H1 (cell line): Measurements from ENCODE around the gene MGME1. TPM values are rescaled to one million over a fixed set of nuclear protein-coding genes. Genes with fewer than 3 reads are reported as not detected.

Experiments
- CTCF ChIA-PET: fragments of 300-600 bp; sonication (Branson Sonifier 250); formaldehyde crosslinking; loops from one replicate; lab custom pipeline; 2021; ENCODE audit not compliant: partially characterized antibody; lab: Charles Lee
- POLR2A ChIA-PET: fragments of 300-600 bp; sonication (Branson Sonifier 250); formaldehyde crosslinking; loops from one replicate; lab custom pipeline; 2021; ENCODE audit warnings: inconsistent platforms; ENCODE audit not compliant: partially characterized antibody; lab: Charles Lee
- DNase-seq, 2 experiments: peaks; one replicate each; pipeline versions ENCODE4 v3.0.0 to v3.0.0-alpha.2; 2010 to 2022; ENCODE audit warnings: low spot score in 2 of 2, low read depth in 1 of 2, mixed read lengths in 1 of 2
- FAIRE-seq: peaks from 2 replicates; lab custom pipeline; 2011; peaks lifted over from hg19 to GRCh38; lab: Jason Lieb, UNC
- H2AFZ ChIP-seq: 2 replicates; pipeline ENCODE4 v1.8.1; 2012; ENCODE audit warnings: low read length, inconsistent platforms
- H2AK5ac ChIP-seq: 2 replicates; pipeline ENCODE4 v1.6.1; 2013; ENCODE audit warnings: low read depth, low read length
- H2BK120ac ChIP-seq: replicated peaks from 2 replicates; pipeline ENCODE3; 2013; ENCODE audit warnings: low read depth, low read length, inconsistent platforms
- H2BK12ac ChIP-seq: 2 replicates; pipeline ENCODE4 v1.6.1; 2013; ENCODE audit warnings: low read depth, low read length
- H2BK15ac ChIP-seq: 2 replicates; pipeline ENCODE4 v1.6.1; 2013; ENCODE audit warnings: low read length
- H2BK20ac ChIP-seq: 2 replicates; pipeline ENCODE4 v1.6.1; 2013; ENCODE audit warnings: low read length
- H2BK5ac ChIP-seq: 2 replicates; pipeline ENCODE4 v1.6.1; 2013; ENCODE audit warnings: low read depth, low read length
- H3K14ac ChIP-seq: 2 replicates; pipeline ENCODE4 v1.6.1; 2013; ENCODE audit warnings: inconsistent platforms; ENCODE audit not compliant: insufficient read length
- H3K18ac ChIP-seq: 2 replicates; pipeline ENCODE4 v1.6.1; 2013; ENCODE audit warnings: low read length; ENCODE audit errors: extremely low read depth
- H3K23ac ChIP-seq: 2 replicates; pipeline ENCODE4 v1.6.1; 2013; ENCODE audit warnings: inconsistent platforms; ENCODE audit not compliant: insufficient read length
- H3K23me2 ChIP-seq: 2 replicates; pipeline ENCODE4 v1.6.1; 2013; ENCODE audit warnings: low read depth, low read length
- H3K27ac ChIP-seq: 2 replicates; pipeline ENCODE4 v1.6.1; 2011; ENCODE audit warnings: low read depth, low read length, inconsistent platforms
- H3K27me3 ChIP-seq, 4 experiments: replicated peaks in 1 of 4; 1 replicate in 1 of 4; 2 replicates in 3 of 4; pipeline versions ENCODE4 v1.6.1 to v1.8.1; 2011 to 2013; ENCODE audit warnings: low read length in 3 of 4, mild to moderate bottlenecking in 3 of 4, inconsistent platforms in 2 of 4, mixed read lengths in 2 of 4, moderate library complexity in 1 of 4; ENCODE audit not compliant: control insufficient read depth in 3 of 4, insufficient read depth in 3 of 4; ENCODE audit errors: extremely low read depth in 1 of 4
- H3K36me3 ChIP-seq, 4 experiments: 2 replicates each; pipeline versions ENCODE4 v1.6.1 to v1.8.1; 2011 to 2013; ENCODE audit warnings: mild to moderate bottlenecking in 4 of 4, low read length in 3 of 4, moderate library complexity in 2 of 4, control low read depth in 1 of 4, inconsistent platforms in 1 of 4; ENCODE audit not compliant: insufficient read depth in 4 of 4, control insufficient read depth in 2 of 4
- H3K4ac ChIP-seq: replicated peaks from 2 replicates; pipeline ENCODE3; 2013; ENCODE audit warnings: low read length, low read depth, mixed read lengths, inconsistent platforms; ENCODE audit not compliant: insufficient read length
- H3K4me1 ChIP-seq, 4 experiments: replicated peaks in 1 of 4; 1 replicate in 1 of 4; 2 replicates in 3 of 4; pipeline versions ENCODE4 v1.6.1 to v1.8.1; 2011 to 2013; ENCODE audit warnings: low read length in 3 of 4, inconsistent platforms in 2 of 4, mixed read lengths in 1 of 4; ENCODE audit not compliant: insufficient read depth in 4 of 4, control insufficient read depth in 3 of 4
- H3K4me2 ChIP-seq, 2 experiments: 2 replicates each; pipeline versions ENCODE4 v1.6.1 to v1.8.1; 2011 to 2013; ENCODE audit warnings: low read depth in 2 of 2, low read length in 2 of 2, control low read depth in 1 of 2, inconsistent platforms in 1 of 2, mild to moderate bottlenecking in 1 of 2; ENCODE audit not compliant: insufficient read depth in 1 of 2
- H3K4me3 ChIP-seq, 4 experiments: fragments of 200-600, 300-600 bp in 1 of 4; sonication (generic), shearing (Covaris generic), sonication (Bioruptor Twin) in 1 of 4; 2 replicates each; pipeline versions ENCODE4 v1.5.1 to v1.8.1; 2011 to 2016; ENCODE audit warnings: low read length in 4 of 4, low read depth in 3 of 4, control low read depth in 2 of 4, inconsistent platforms in 2 of 4, mild to moderate bottlenecking in 2 of 4, mixed read lengths in 1 of 4, moderate library complexity in 1 of 4; ENCODE audit not compliant: insufficient read depth in 2 of 4; ENCODE audit errors: extremely low read depth in 1 of 4
- H3K56ac ChIP-seq: replicated peaks from 2 replicates; pipeline ENCODE3; 2013; ENCODE audit warnings: low read depth, mild to moderate bottlenecking, mixed read lengths, low read length, inconsistent platforms; ENCODE audit not compliant: insufficient read length
- H3K79me1 ChIP-seq: 2 replicates; pipeline ENCODE4 v1.6.1; 2013; ENCODE audit warnings: low read depth, low read length, control low read depth
- H3K79me2 ChIP-seq, 2 experiments: 2 replicates each; pipeline versions ENCODE4 v1.6.1 to v1.8.1; 2012 to 2013; ENCODE audit warnings: low read length in 2 of 2, mild to moderate bottlenecking in 2 of 2, inconsistent platforms in 1 of 2; ENCODE audit not compliant: insufficient read depth in 2 of 2, control insufficient read depth in 1 of 2
- H3K9ac ChIP-seq, 4 experiments: replicated peaks in 1 of 4; 1 replicate in 1 of 4; 2 replicates in 3 of 4; pipeline versions ENCODE4 v1.6.1 to v1.8.1; 2011 to 2013; ENCODE audit warnings: low read depth in 3 of 4, low read length in 3 of 4, control low read depth in 2 of 4, mild to moderate bottlenecking in 2 of 4, moderate library complexity in 2 of 4, inconsistent platforms in 1 of 4; ENCODE audit errors: extremely low read depth in 1 of 4
- H3K9me3 ChIP-seq, 2 experiments: 2 replicates each; pipeline versions ENCODE4 v1.6.1 to v1.8.1; 2012 to 2013; ENCODE audit warnings: mild to moderate bottlenecking in 2 of 2, moderate library complexity in 2 of 2, control low read depth in 1 of 2, inconsistent platforms in 1 of 2, low read depth in 1 of 2, low read length in 1 of 2, mixed read lengths in 1 of 2; ENCODE audit not compliant: insufficient read depth in 2 of 2
- H4K20me1 ChIP-seq, 2 experiments: replicated peaks in 1 of 2; 2 replicates each; pipeline versions ENCODE3 to v1.8.1; 2011 to 2013; ENCODE audit warnings: inconsistent platforms in 2 of 2, low read length in 2 of 2, mild to moderate bottlenecking in 1 of 2; ENCODE audit not compliant: insufficient read depth in 2 of 2, control insufficient read depth in 1 of 2
- H4K5ac ChIP-seq: 2 replicates; pipeline ENCODE4 v1.6.1; 2013; ENCODE audit warnings: low read length, low read depth, mixed read lengths, inconsistent platforms; ENCODE audit not compliant: insufficient read length
- H4K8ac ChIP-seq: 2 replicates; pipeline ENCODE4 v1.8.0; 2013; ENCODE audit warnings: mild to moderate bottlenecking, moderate library complexity, low read length, inconsistent platforms; ENCODE audit not compliant: insufficient read depth; ENCODE audit errors: extremely low read depth
- H4K91ac ChIP-seq: replicated peaks from 2 replicates; pipeline ENCODE3; 2013; ENCODE audit warnings: low read length, mixed read lengths, inconsistent platforms; ENCODE audit not compliant: insufficient read length
- CREB1 ChIP-seq: IDR thresholded peaks from 2 replicates; pipeline ENCODE4 v1.6.1; 2012; ENCODE audit warnings: inconsistent platforms
- EGR1 ChIP-seq: IDR thresholded peaks from 2 replicates; pipeline ENCODE4 v1.6.1; 2011; ENCODE audit warnings: low read depth, low read length, borderline replicate concordance
- NRF1 ChIP-seq: IDR thresholded peaks from 2 replicates; pipeline ENCODE4 v1.6.1; 2011; ENCODE audit warnings: mild to moderate bottlenecking, low read depth, low read length, improper control_type of control experiment
- RFX5 ChIP-seq: IDR thresholded peaks from 2 replicates; pipeline ENCODE4 v1.6.1; 2011; ENCODE audit warnings: low read depth, low read length, improper control_type of control experiment, borderline replicate concordance
- TAF7 ChIP-seq: optimal IDR thresholded peaks from 2 replicates; pipeline ENCODE3; 2011; ENCODE audit warnings: low read depth, mild to moderate bottlenecking, inconsistent platforms, low read length, moderate library complexity, borderline replicate concordance
- WGBS, 2 experiments: shearing (Covaris generic) in 1 of 2; methylation state at CpG; one replicate each; pipeline versions ENCODE4 v1.1.6 to v1.1.7; 2013 to 2015; ENCODE audit warnings: low lambda C conversion rate in 2 of 2, mixed read lengths in 2 of 2, inconsistent platforms in 1 of 2, low coverage in 1 of 2, missing lambda C conversion rate in 1 of 2; ENCODE audit not compliant: insufficient replicate concordance in 2 of 2, insufficient coverage in 1 of 2, insufficient read length in 1 of 2; ENCODE audit errors: extremely low coverage in 1 of 2, missing lambda C conversion rate in 1 of 2; 5-methylcytosine and 5-hydroxymethylcytosine counted together
- polyA plus RNA-seq, 7 experiments: library from polyadenylated mRNA; depleted of rRNA in 3 of 7; stranded (reverse) in 5 of 7; unstranded in 2 of 7; fragments of >200 nt in 5 of 7; fragments of 200-250 nt in 2 of 7; gene quantifications; 1 replicate in 5 of 7; 2 replicates in 1 of 7; 4 replicates in 1 of 7; pipeline versions ENCODE4 v1.2.1 to v1.2.3, GENCODE V29; 2011 to 2013; ENCODE audit warnings: missing spikeins in 2 of 7, mixed read lengths in 2 of 7
- total RNA-seq: library from RNA; stranded (reverse); fragmentation: NEBNext Ultra II Directional; extraction: Animal tissue kit (Norgen Biotek cat#: 25700); gene quantifications from 2 replicates; pipeline ENCODE4 v1.2.1, GENCODE V29; 2021

Gene MGME1
- total and polyA plus RNA-seq, 2 of the 8 experiments (the other 6 are each of a cell fraction or from before 2014, with no cell fraction given) = 27.7 to 59.0 TPM

DNA sequence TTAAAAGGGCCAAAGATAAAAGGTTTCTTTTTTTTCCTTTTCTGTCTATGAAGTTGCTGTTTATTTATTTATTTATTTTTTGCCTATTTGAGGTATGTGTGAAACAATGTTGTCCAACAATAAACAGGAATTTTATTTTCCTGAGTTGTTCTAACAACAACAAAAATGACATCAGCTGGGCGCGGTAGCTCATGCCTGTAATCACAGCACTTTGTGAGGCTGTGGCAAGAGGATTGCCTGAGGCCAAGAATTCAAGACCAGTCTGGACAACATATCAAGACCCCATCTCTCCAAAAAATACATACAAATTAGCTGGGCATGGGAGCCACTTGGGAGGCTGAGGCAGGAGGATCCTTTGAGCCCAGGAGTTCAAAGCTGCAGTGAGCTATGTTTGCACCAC lies 44.1 kb downstream of the MGME1 start:
- no peaks in the 10 kb centered on the region for H3K79me1 ChIP-seq
- H4K20me1 ChIP-seq = no peaks in the 10 kb centered on the region
- H3K23me2 ChIP-seq = no peaks in the 10 kb centered on the region
- H3K27ac ChIP-seq = no peak overlapping the region
- H4K5ac ChIP-seq = no peak overlapping the region
- H3K4me3 ChIP-seq = no peak overlapping the region
- H3K9me3 ChIP-seq = no peaks in the 10 kb centered on the region
- ChIA-PET CTCF (interaction anchor here (0.7 to 1.0 kb wide), 2 partner anchors 13 to 146 kb away, joined by 3 read pairs; no protein-coding TSS in a partner anchor), POLR2A (interaction anchor here (0.6 to 0.8 kb wide), 2 partner anchors 27 to 45 kb away, joined by 3 to 4 read pairs; no protein-coding TSS in a partner anchor)
- no peak overlapping the region for H2AFZ ChIP-seq
- H3K23ac ChIP-seq = no peak overlapping the region
- no peaks in the 10 kb centered on the region for H3K4me1 ChIP-seq
- H2BK120ac ChIP-seq = no peak overlapping the region
- no peak overlapping the region for H3K4ac ChIP-seq
- H2BK15ac ChIP-seq = no peak overlapping the region
- no peak overlapping the region for H3K14ac ChIP-seq
- H3K9ac ChIP-seq = no peak overlapping the region
- H3K36me3 ChIP-seq = no peaks in the 10 kb centered on the region; a peak in 2 of 8 replicates
- no peak overlapping the region for H2BK5ac ChIP-seq
- H2BK12ac ChIP-seq = no peak overlapping the region
- H2AK5ac ChIP-seq = no peak overlapping the region
- no peaks in the 10 kb centered on the region for H3K27me3 ChIP-seq
- no peak overlapping the region for H2BK20ac ChIP-seq
- no peak overlapping the region for H3K56ac ChIP-seq
- TF ChIP-seq TAF7 (no peak), NRF1 (no peak), RFX5 (no peak), CREB1 (no peak), EGR1 (no peak)
- TF ChIP-seq, all 59 proteins: peak for 0
- no peaks in the 10 kb centered on the region for H3K79me2 ChIP-seq
- DNase-seq (no peak), FAIRE-seq (no peak)
- no peak overlapping the region for H3K4me2 ChIP-seq
- no peak overlapping the region for H4K91ac ChIP-seq
- no peak overlapping the region for H3K18ac ChIP-seq
- WGBS, 2 experiments = 90% methylated on average over 2 of the region's 2 CpGs; no CpG with 5 or more reads in 1 of the 2 experiments
- no peak overlapping the region for H4K8ac ChIP-seq
